ENCODE measurements around the gene DRAM1. TPM values are rescaled to one million over a fixed set of nuclear protein-coding genes. Genes with fewer than 3 reads are reported as not detected.

The DRAM1 gene
- polyA plus RNA-seq, 1 experiment = 57.5 TPM

DNA sequence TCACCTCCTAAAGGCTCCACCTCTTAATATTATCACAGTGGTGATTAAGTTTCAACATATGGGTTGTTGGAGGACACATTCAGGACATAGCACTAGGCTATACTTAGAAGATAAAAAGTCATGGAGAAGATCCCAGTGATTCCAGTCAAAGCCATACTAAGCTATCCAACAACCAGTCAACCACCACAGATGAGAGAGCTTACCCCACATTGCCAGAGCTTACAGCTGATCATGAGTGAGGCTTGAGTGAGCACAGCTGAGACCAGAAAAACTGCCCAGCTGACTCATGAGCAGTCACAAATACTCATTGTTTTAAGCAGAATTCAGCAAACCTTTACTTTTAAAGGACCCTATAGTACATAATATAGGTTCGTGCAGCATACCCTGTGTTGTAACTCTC lies 85.1 kb downstream of the DRAM1 start:
- Histone ChIP-seq H3K9me3 (ENCODE audit: control insufficient read depth, insufficient read depth, low read length) (peaks cover 3% of the 10 kb centered on the region; the same call in 1 of the 2 replicates), H3K4me3 (ENCODE audit: low read depth, low read length) (no peak overlapping the region), H3K27me3 (ENCODE audit: control insufficient read depth, insufficient read depth, low read length) (no peaks in the 10 kb centered on the region), H3K27ac (ENCODE audit: low read depth, low read length) (no peak overlapping the region)
- peak; percentile 34 for DNase-seq (ENCODE audit: low read depth, low spot score)
- ChIA-PET POLR2A (no interaction called here), CTCF (interaction anchor here (0.7 to 1.7 kb wide), 2 partner anchors 24 to 522 kb away, joined by 3 to 9 read pairs; no protein-coding TSS in a partner anchor)
- TF ChIP-seq, protein P1, sequence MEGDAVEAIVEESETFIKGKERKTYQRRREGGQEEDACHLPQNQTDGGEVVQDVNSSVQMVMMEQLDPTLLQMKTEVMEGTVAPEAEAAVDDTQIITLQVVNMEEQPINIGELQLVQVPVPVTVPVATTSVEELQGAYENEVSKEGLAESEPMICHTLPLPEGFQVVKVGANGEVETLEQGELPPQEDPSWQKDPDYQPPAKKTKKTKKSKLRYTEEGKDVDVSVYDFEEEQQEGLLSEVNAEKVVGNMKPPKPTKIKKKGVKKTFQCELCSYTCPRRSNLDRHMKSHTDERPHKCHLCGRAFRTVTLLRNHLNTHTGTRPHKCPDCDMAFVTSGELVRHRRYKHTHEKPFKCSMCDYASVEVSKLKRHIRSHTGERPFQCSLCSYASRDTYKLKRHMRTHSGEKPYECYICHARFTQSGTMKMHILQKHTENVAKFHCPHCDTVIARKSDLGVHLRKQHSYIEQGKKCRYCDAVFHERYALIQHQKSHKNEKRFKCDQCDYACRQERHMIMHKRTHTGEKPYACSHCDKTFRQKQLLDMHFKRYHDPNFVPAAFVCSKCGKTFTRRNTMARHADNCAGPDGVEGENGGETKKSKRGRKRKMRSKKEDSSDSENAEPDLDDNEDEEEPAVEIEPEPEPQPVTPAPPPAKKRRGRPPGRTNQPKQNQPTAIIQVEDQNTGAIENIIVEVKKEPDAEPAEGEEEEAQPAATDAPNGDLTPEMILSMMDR (IDR thresholded peaks at IDR 0.05; ENCODE audit: low read depth, low read length) = no peak

- H3K27me3 ChIP-seq (ENCODE audit: control insufficient read depth, insufficient read depth, low read length) = no peaks in the 10 kb centered on the region
- no peak overlapping the region for H3K27ac ChIP-seq (ENCODE audit: low read depth, low read length)
- CTCF ChIA-PET = no interaction called here
- peaks cover 3% of the 10 kb centered on the region; the same call in 1 of the 2 replicates for H3K9me3 ChIP-seq (ENCODE audit: control insufficient read depth, insufficient read depth, low read length)
- POLR2A ChIA-PET = no interaction called here
- TF ChIP-seq, protein P1 (IDR thresholded peaks at IDR 0.05; ENCODE audit: low read depth, low read length) = no peak
- no peak overlapping the region for H3K4me3 ChIP-seq (ENCODE audit: low read depth, low read length)
- no peak for DNase-seq (ENCODE audit: low read depth, low spot score)
Measured at GRCh38 chr12:101963697-101964096, 86.3 kb downstream of the DRAM1 start.

- no peak for DNase-seq (ENCODE audit: low read depth, low spot score)
- no peaks in the 10 kb centered on the region for H3K9me3 ChIP-seq (ENCODE audit: control insufficient read depth, insufficient read depth, low read length)
- ChIA-PET POLR2A (no interaction called here), CTCF (interaction anchor here (1.5 to 2.4 kb wide), 2 partner anchors 26 to 30 kb away, joined by 3 to 10 read pairs; no protein-coding TSS in a partner anchor)
- no peak overlapping the region for H3K27ac ChIP-seq (ENCODE audit: low read depth, low read length)
- no peak overlapping the region for H3K4me3 ChIP-seq (ENCODE audit: low read depth, low read length)
- no peaks in the 10 kb centered on the region for H3K27me3 ChIP-seq (ENCODE audit: control insufficient read depth, insufficient read depth, low read length)
- TF ChIP-seq, protein P1 (IDR thresholded peaks at IDR 0.05; ENCODE audit: low read depth, low read length) = no peak
Measured at GRCh38 chr12:101966496-101966895, 89.1 kb downstream of the DRAM1 start.

GRCh38 chr12:101967506-101967905 lies 90.1 kb downstream of the DRAM1 start:
- CTCF ChIA-PET = interaction anchor here (1.2 to 2.4 kb wide), 2 partner anchors 27 to 517 kb away, joined by 3 to 10 read pairs; no protein-coding TSS in a partner anchor

DNA sequence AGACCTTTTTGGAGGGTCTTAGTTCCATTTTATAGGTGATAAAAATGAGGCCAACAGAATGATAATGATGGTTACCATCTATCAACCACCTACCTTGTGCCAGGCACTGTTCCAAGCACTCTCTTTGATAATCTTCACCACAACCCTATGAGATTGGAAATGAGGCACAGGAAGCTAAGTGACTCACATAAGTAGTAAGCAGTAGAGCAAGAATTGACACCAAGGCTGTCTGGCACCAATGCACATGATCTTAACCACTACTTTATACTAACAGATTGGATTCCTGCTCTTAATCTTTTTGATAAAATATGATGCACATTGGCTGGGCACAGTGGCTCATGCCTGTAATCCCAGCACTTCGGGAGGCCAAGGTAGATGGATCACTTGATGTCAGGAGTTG lies 91.4 kb downstream of the DRAM1 start:
- ChIA-PET POLR2A (no interaction called here), CTCF (no interaction called here)
- Histone ChIP-seq H3K4me3 (ENCODE audit: low read depth, low read length) (no peak overlapping the region), H3K9me3 (ENCODE audit: control insufficient read depth, insufficient read depth, low read length) (no peaks in the 10 kb centered on the region), H3K27me3 (ENCODE audit: control insufficient read depth, insufficient read depth, low read length) (no peaks in the 10 kb centered on the region), H3K27ac (ENCODE audit: low read depth, low read length) (no peak overlapping the region)
- TF ChIP-seq, protein P1 (IDR thresholded peaks at IDR 0.05; ENCODE audit: low read depth, low read length) = no peak
- DNase-seq (ENCODE audit: low read depth, low spot score) = no peak

More at GRCh38 chr12:101967506-101967905, 90.1 kb downstream of the DRAM1 start:
- POLR2A ChIA-PET = no interaction called here
- Histone ChIP-seq H3K4me3 (ENCODE audit: low read depth, low read length) (no peak overlapping the region), H3K27ac (ENCODE audit: low read depth, low read length) (no peak overlapping the region), H3K9me3 (ENCODE audit: control insufficient read depth, insufficient read depth, low read length) (no peaks in the 10 kb centered on the region), H3K27me3 (ENCODE audit: control insufficient read depth, insufficient read depth, low read length) (no peaks in the 10 kb centered on the region)
- DNase-seq (ENCODE audit: low read depth, low spot score) = no peak
- TF ChIP-seq, protein P1 (IDR thresholded peaks at IDR 0.05; ENCODE audit: low read depth, low read length) = no peak

Small RNA genes within 50 kb of the gene (small RNA-seq; reads per million reads assigned to genes)
- gene RNA5SP369 (ENCODE audit: insufficient read length, low read depth) (not detected), gene RNU6-1183P (ENCODE audit: insufficient read length, low read depth) (not detected)

Other genes starting within 250 kb of the DRAM1 start
- 19.4 and 26.9 TPM in 2 replicates for gene CHPT1, start 179.9 kb upstream of the DRAM1 start, polyA plus RNA-seq (2011; rRNA removed)
- 0.06 TPM in 2 replicates for gene SYCP3, start 138.1 kb upstream of the DRAM1 start, polyA plus RNA-seq (2011; rRNA removed)
- 29.0 and 34.3 TPM in 2 replicates for gene GNPTAB, start 46.6 kb upstream of the DRAM1 start, polyA plus RNA-seq (2011; rRNA removed)
- 79.3 and 93.8 TPM in 2 replicates for gene WASHC3, start 184.4 kb downstream of the DRAM1 start, polyA plus RNA-seq (2011; rRNA removed)
- gene NUP37, start 242.5 kb downstream of the DRAM1 start, polyA plus RNA-seq (2011; rRNA removed) = 42.6 and 62.5 TPM in 2 replicates
- 4.2 and 6.0 TPM in 2 replicates for gene PARPBP, start 242.6 kb downstream of the DRAM1 start, polyA plus RNA-seq (2011; rRNA removed)

Data from AG04450 (cell line).